ENCODE data around the gene HEATR3.

Gene HEATR3, protein sequence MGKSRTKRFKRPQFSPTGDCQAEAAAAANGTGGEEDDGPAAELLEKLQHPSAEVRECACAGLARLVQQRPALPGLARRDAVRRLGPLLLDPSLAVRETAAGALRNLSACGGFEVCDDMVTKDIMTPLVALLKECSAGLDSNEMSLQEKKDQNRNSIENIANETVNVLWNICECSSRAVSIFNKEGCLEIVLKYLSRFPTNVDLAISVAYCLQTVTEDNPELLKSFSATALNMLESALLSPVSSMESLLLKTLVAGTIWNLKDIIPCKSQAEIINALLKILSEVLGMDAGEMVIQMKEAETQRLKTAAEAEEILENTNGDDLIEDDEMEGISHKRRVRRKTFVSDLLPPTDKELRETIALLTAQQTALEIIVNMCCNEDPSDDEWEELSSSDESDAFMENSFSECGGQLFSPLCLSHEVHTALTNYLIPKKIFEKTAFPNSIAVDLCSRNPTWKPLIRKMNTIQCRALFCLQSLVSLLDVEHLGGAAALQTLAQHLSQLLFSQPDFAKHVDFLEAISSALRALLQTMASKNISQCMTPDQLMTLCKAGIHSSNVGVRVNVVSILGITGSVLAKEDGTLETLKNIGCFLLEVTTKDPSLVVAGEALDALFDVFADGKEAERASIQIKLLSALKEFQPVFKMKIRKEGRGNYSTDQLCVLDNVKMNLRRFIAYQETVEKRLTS

DNA sequence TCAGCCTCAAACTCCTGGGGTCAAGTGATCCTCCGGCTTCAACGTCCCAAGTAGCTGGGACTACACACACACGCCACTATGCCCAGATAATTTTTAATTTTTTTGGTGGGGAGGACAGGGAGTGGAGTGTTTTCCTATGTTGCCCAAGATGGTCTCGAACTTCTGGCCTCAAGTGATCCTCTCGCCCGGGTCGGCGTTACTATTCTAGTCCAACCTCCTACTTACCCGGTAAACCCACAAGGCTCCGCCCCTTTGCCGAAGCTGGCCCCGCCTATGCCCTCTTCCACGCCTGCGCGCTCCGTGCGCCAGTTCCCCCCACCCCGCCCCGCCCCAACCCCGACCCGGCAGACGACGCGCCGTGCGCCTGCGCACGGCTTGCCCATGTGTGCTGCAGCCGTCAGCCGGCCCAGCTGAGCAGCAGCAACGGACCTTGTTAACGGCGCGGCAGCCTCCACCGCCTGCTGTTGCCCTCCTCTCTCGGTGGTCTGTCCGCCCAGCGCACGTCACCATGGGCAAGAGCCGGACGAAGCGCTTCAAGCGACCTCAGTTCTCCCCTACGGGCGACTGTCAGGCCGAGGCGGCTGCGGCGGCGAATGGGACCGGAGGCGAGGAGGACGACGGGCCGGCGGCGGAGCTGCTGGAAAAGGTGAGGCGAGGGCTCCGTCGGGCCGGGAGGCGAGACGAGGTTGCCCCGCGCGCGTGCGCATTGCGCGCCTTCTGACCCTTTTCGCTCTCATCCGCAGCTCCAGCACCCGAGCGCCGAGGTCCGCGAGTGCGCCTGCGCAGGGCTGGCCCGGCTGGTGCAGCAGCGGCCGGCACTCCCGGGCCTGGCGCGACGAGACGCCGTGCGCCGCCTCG lies at the start of gene HEATR3:
Gene HEATR3, plus strand, starts transcription at position 347 of the 858 bp plus-strand sequence. Its CDS starts 162 bp downstream, at position 509.
- in situ Hi-C loops (cut with HindIII; ENCODE audit: low pct_ligation_motif_present, low pct_unique_long_range_greater_than_20kb, low sequenced_read_pairs) = no loop called here

DNA sequence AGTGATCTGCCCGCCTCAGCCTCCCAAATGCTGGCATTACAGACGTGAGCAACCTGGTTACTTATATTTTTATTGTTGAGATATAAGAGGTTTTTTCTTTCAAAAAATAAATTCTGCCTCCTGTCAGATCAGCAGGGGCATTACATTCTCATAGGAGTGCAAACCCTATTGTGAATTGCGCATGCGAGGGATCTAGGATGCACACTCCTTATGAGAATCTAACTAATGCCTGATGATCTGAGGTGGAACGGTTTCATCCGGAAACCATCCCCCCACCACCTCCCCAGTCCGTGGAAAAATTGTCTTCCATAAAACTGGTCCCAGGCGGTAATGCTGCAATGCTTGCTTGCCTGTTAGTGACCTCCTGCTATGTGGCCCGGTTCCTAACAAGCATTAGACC lies 48.2 kb upstream of the HEATR3 start:
- DNase-seq = no peak
- in situ Hi-C loops (cut with HindIII; ENCODE audit: low pct_ligation_motif_present, low pct_unique_long_range_greater_than_20kb, low sequenced_read_pairs) = no loop called here

More for the DNA sequence above, at the start of gene HEATR3:
- peak; percentile 95 for DNase-seq

DNA sequence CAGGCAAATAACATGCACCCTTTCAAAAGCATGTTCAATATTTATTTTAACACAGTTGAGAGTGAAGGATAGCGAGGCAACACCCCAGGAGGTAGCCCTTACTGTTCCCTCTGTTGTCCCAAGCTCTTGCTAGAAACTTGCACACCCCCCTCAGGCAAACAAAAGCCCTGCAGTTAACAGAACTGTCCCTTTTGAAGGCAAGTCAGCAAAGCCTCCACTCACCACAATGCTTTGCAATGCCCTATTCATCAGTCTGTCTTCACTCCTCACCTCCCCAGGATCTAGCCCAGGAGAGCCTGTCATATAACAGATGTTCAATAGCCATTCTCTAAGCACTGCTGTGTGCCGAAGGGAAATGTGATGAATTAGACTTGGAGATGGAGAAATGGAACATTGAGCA lies 44.2 kb upstream of the HEATR3 start:
- no peak for DNase-seq
- in situ Hi-C loops (cut with HindIII; ENCODE audit: low pct_ligation_motif_present, low pct_unique_long_range_greater_than_20kb, low sequenced_read_pairs) = no loop called here

DNA sequence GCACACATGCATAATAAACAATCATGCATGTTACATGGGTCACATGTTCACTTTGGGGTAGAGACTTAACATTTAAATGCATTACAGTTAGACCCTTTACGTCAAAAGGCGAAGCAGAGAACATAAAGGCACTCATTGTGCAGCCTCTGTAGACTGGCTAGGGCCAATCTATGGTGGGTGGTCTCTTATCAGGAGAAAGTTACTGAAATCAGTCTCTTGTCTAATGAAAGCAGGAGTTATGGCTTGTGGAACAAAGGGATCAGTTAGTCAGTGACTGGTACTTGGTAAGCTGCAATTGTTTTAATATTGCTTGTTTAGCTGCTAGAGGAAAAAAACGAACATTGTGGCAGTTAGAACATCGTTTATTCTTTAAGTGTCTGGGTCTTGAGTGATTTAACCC lies 42.1 kb upstream of the HEATR3 start:
- in situ Hi-C loops (cut with HindIII; ENCODE audit: low pct_ligation_motif_present, low pct_unique_long_range_greater_than_20kb, low sequenced_read_pairs) = no loop called here
- DNase-seq = no peak

DNA sequence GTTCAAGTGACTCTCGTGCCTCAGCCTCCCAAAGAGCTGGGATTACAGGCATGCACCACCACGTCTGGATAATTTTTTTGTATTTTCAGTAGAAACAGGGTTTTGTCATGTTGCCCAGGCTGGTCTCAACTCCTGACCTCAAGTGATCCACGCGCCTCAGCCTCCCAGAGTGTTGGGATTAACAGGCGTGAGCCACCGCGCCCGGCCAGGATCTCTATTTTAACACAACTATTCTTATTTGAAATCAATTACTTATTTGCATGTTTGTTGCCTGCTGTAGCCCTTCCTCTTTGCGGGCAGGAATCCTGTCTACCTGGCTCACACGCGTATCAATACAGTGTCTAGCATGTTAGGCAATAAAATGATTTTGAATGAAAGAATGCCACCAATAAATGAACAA lies 41.6 kb upstream of the HEATR3 start:
- DNase-seq = no peak
- in situ Hi-C loops (cut with HindIII; ENCODE audit: low pct_ligation_motif_present, low pct_unique_long_range_greater_than_20kb, low sequenced_read_pairs) = no loop called here

DNA sequence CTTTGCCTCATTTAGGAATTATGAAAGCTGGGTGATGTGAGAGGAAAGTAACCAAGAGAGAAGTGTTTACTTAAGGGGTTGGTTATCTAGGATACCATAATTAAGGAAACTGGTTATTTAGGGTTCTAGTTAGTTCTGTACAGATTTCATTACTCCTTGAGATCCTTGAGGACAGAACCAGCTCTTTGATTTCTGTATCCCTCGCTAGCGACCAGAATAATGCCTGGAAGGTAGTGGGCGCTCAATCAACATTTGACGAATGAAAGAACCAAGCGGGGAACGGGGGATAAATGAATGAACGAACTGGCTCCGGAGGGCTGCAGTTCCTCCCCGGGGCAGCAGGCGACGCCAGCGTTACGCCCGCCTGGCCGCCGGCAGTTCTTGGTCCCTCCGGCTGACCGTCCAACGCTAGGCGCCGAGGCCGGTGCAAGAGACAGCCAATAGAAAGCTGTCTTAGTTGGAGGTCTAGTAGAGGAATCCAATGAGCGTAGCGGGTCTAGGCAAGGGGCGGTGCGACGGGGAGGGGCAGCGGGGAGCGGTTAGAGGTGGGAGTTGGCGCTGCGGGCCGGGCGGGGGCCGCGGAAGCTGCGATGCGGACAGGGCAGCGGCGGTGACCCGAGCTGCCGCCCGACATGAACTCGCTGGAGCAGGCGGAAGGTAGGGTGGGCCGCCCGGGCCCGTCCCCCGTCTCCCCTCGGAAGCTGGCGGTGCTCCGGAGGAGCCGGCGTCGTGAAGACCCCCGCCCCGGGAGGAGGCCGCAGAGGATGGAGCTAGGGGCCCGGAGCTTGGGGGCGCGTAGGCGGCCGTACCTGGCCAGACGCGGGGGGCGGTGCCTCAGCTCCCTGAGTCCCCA lies 40.9 kb upstream of the HEATR3 start, which contains the start of gene CNEP1R1:
Gene CNEP1R1, plus strand, starts transcription at position 542 of the 853 bp plus-strand sequence. Its CDS starts 91 bp downstream, at position 633.
- peak; percentile 98 for DNase-seq
- in situ Hi-C loops (cut with HindIII; ENCODE audit: low pct_ligation_motif_present, low pct_unique_long_range_greater_than_20kb, low sequenced_read_pairs) = no loop called here

DNA sequence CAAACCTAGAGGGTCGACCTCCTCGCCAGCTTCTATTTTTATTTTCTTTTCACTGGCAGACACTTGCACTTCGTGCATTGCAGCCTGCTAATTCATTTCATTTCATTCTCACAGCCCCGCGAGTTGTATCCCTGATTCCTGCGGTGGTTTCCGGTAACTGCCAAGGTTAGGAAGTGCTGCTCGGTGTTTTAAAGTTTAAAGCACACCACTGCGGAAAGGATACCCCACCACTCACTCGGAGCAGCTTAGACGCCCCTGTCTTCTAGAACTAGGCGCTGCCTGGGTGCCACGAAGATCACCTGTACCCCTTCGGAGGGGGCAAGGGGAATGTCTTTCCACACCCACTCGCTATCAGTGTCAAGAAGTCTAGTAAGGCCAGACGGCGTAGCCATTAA lies 40.2 kb upstream of the HEATR3 start:
- DNase-seq = peak; percentile 41
- in situ Hi-C loops (cut with HindIII; ENCODE audit: low pct_ligation_motif_present, low pct_unique_long_range_greater_than_20kb, low sequenced_read_pairs) = no loop called here

DNA sequence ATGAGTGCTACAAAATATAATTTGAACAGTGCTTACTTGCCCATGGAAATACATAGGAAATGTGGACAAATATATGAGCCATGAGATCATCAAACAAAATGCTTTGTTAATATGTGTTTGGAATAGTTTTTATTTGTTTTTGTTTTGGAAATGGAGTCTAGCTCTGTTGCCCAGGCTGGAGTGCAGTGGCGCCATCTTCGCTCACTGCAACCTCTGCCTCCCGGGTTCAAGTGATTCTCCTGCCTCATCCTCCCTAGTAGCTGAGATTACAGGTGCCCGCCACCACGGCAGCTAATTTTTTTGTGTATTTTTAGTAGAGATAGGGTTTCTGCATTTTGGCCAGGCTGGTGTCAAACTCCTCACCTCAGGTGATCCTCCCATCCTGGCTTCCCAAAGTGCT lies 37.9 kb upstream of the HEATR3 start:
- in situ Hi-C loops (cut with HindIII; ENCODE audit: low pct_ligation_motif_present, low pct_unique_long_range_greater_than_20kb, low sequenced_read_pairs) = no loop called here
- DNase-seq = no peak

DNA sequence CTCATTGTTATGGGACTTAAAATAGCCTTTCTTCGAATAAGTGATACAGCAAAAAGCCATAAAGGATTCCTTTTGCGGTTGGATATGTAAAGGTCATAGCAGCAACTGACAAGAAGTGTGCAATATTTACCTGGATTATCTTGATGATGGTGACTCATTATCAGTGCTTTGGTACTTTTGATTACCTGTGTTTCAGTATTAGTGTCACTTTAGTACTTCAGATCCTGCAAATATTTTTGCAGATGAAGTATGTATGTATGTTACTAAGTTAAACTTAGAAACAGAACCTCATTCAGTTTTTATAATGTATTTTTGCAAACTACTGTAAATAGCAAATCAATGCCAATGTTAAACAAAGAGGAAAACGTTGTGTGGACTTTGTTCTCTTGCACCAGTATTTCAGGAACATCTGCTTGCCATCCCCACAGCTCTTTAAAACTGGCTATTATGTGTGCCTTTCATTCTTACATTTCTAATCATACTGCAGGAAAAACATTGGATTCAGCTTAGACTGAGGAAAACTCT lies 30.2 kb upstream of the HEATR3 start:
- DNase-seq = no peak
- in situ Hi-C loops (cut with HindIII; ENCODE audit: low pct_ligation_motif_present, low pct_unique_long_range_greater_than_20kb, low sequenced_read_pairs) = no loop called here

DNA sequence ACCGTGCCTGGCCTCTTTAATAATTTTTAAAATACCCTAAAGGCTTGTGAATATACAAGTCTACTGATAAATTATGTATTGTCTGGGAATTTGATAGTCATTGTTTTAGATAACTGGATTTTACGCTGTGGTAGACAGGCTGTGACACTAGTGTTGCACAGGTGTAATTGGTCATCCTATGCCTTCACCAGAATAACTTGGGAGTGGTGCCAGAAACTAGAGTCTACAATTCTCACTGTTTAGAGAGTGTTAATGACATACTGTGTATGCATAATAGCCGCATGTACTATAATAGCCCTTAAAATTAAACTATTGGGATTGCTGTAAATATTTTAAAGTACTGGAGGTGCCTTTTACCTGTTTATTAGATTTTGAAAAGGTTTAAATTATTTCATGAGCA lies 29.3 kb upstream of the HEATR3 start:
- in situ Hi-C loops (cut with HindIII; ENCODE audit: low pct_ligation_motif_present, low pct_unique_long_range_greater_than_20kb, low sequenced_read_pairs) = no loop called here
- DNase-seq = no peak

DNA sequence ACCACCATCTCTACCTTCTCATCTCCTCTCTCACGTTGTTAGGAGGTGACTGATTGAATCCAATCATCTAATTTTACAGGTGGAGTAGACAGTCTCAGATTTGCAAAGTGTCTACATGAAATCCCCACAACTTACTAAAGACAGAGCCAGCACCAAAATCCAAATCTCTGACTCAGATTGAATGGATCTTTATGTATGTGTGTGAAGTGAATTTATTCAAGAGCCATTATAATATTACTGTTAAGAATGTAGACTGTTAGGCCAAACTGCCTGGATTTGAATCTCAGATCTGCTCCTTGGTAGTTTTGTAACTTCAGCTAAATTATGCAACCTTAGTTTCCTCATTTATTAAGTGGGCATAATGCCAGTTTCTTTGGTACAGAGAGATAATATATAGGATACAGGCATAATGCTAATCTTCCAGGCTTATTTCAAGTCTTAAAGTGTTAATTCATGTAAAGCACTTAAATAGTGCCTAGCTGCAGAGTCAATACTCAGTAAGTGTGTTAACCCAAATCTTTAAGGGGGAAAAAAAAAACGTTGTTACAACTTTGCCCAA lies 28.0 kb upstream of the HEATR3 start:
- in situ Hi-C loops (cut with HindIII; ENCODE audit: low pct_ligation_motif_present, low pct_unique_long_range_greater_than_20kb, low sequenced_read_pairs) = no loop called here
- no peak for DNase-seq

DNA sequence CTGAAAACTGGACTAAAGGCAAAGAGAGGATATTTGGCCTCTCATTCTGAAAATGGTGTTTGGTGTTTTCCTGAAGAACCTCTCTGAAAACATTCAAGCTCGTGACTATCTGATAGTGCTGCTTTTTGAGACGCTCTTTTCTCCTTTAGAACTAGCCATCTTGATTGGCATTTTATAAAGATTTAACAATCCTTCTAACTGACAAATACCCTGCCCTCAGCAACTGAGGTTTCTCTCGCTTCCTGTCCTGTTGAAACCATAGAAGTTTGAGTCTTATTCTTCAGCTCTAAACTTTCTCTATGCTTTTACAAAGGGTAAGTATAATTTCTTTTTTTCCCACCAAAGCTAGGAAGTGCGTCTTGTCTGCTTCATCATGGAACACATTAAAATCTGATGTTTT lies 27.5 kb upstream of the HEATR3 start:
- in situ Hi-C loops (cut with HindIII; ENCODE audit: low pct_ligation_motif_present, low pct_unique_long_range_greater_than_20kb, low sequenced_read_pairs) = no loop called here
- no peak for DNase-seq

DNA sequence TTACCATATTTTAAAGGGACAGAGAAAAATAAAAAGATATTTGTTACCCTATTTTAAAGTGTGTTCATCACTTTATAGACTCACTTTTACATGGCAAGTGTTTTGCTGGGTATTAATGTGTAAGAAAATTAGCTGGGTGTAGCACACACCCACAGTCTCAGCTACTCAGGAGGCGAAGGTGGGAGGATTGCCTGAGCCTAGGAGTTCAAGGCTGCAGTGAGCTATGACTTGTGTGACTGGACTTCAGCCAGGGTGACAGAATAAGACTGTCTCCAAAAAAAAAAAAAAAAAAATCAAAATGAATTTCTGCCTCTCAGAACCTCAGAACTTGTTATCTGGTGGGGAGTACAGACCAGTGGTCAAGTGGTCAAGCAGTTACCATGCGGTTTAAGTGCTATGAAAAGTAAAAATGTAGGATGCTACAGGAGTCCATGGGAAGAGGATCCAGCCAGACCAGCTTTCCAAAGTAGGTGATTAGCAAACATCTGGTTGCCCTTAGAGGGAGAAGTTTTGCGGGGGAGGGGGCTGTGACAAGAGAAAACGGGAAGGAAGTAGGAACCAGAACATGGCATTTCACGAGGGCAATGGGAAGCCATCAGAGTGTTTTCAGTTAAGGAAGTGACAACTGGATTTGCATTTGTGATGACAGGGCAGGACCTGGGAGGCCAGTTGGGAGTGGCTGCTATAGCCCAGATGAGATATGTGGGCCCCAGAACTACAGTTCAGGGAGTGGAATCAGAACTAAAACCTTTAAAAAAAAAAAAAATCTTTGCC lies 26.8 kb upstream of the HEATR3 start:
- in situ Hi-C loops (cut with HindIII; ENCODE audit: low pct_ligation_motif_present, low pct_unique_long_range_greater_than_20kb, low sequenced_read_pairs) = no loop called here
- DNase-seq = no peak

DNA sequence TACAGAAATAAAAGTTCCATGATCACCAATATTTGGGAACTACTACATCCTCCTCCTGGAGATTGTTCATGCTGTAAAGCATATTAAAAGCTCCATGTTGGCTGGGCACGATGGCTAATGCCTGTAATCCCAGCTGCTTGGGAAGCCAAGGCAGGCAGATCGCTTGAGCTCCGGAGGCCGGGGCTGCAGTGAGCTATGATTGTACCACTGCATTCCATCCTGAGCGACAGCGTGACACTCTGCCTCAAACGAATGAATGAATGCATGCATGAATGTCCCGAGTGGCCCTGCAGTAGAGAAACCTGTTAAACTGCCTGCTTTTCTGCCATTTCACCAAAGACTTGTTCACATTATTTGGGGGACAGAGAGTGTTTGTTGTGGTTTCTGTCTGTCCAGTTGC lies 25.8 kb upstream of the HEATR3 start:
- DNase-seq = no peak
- in situ Hi-C loops (cut with HindIII; ENCODE audit: low pct_ligation_motif_present, low pct_unique_long_range_greater_than_20kb, low sequenced_read_pairs) = no loop called here

DNA sequence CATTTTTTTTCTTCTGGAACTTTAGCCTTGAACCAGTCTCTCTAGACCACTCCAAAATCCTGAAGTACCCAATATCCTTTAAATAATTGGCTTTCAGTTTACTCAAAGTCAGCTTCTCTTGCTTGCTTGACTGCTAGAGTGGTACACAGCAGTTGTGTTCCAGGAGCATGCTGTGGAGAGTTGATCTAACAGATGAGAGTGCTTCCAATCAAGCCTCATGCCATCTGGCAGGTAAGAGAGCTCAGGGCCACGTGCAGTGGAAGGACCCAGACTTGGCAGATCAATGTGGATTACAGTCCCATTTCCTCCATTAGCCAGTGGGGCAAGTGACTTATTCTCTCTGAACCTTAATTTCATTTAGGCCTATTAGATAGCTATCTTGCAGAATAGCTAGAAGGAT lies 25.1 kb upstream of the HEATR3 start:
- no peak for DNase-seq
- in situ Hi-C loops (cut with HindIII; ENCODE audit: low pct_ligation_motif_present, low pct_unique_long_range_greater_than_20kb, low sequenced_read_pairs) = no loop called here

DNA sequence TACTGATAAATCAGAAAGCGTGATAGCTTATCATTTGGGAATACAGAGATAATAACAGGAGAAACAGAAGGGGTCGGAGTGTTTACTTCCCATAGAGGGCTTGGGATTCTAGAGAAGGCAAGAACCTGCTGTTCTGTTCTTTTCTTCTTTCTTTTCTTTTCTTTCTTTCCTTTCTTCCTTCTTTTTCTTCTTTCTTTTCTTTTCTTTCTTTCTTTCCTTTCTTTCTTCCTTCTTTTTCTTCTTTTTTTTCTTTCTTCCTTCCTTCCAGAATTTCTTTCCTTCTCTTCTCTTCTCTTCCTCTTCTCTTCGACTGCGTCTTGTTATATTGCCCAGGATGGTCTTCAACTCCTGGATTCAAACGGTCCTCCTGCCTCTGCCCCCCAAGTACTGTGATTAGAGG lies 22.4 kb upstream of the HEATR3 start:
- DNase-seq = no peak
- in situ Hi-C loops (cut with HindIII; ENCODE audit: low pct_ligation_motif_present, low pct_unique_long_range_greater_than_20kb, low sequenced_read_pairs) = no loop called here

DNA sequence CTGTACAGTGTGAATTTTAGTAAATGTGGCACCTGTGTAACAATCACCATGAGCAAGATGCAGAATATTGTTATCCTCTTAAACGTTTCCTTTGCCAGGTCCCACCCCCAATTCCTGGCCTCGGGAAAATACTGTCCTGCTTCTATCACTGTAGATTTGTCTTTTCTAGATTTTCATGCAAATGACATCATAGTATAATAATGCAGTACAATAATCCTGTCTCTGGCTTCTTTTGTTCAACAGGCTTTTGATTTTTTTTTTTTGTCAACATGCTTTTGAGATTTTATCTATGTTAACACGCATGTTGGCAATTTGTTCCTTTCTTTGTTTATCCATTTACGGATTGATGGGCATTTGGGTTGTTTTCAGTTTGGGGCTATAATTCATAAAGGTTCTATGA lies 20.4 kb upstream of the HEATR3 start:
- in situ Hi-C loops (cut with HindIII; ENCODE audit: low pct_ligation_motif_present, low pct_unique_long_range_greater_than_20kb, low sequenced_read_pairs) = no loop called here
- DNase-seq = no peak
